Endothelial cell (in vitro differentiated cells): ENCODE data around the gene ZNF430. TPM values are rescaled to one million over a fixed set of nuclear protein-coding genes. Genes with fewer than 3 reads are reported as not detected.

ENCODE experiments used
- DNase-seq: peaks from one replicate; pipeline ENCODE4 v3.0.0; 2021; ENCODE audit warnings: low spot score
- H3K27ac Mint-ChIP-seq: one replicate; pipeline ENCODE4 v1.8.0; 2021; ENCODE audit warnings: mixed read lengths, inconsistent platforms; ENCODE audit not compliant: unreplicated experiment
- H3K27me3 Mint-ChIP-seq: one replicate; pipeline ENCODE4 v1.8.0; 2021; ENCODE audit warnings: mild to moderate bottlenecking, moderate library complexity, mixed read lengths, inconsistent platforms; ENCODE audit not compliant: unreplicated experiment
- H3K36me3 Mint-ChIP-seq: one replicate; pipeline ENCODE4 v1.8.0; 2021; ENCODE audit warnings: mild to moderate bottlenecking, low read depth, mixed read lengths, inconsistent platforms; ENCODE audit not compliant: unreplicated experiment
- H3K4me1 Mint-ChIP-seq: one replicate; pipeline ENCODE4 v1.8.0; 2021; ENCODE audit warnings: mild to moderate bottlenecking, mixed read lengths, inconsistent platforms; ENCODE audit not compliant: unreplicated experiment
- H3K4me3 Mint-ChIP-seq: one replicate; pipeline ENCODE4 v1.8.0; 2021; ENCODE audit warnings: mild to moderate bottlenecking, mixed read lengths, inconsistent platforms; ENCODE audit not compliant: unreplicated experiment
- H3K9me3 Mint-ChIP-seq: one replicate; pipeline ENCODE4 v1.8.0; 2021; ENCODE audit warnings: mixed read lengths, inconsistent platforms; ENCODE audit not compliant: unreplicated experiment
- CTCF ChIP-seq: fragments of 200-600 bp; sonication (generic); IDR thresholded peaks from one replicate; pipeline ENCODE4 v1.5.0; 2021; ENCODE audit warnings: antibody characterized with exemption; ENCODE audit not compliant: unreplicated experiment
- total RNA-seq: library from RNA; stranded (reverse); fragmentation: NEBNext Ultra II Directional; extraction: Animal tissue kit (Norgen Biotek cat#: 25700); gene quantifications from one replicate; pipeline ENCODE4 v1.2.1, GENCODE V29; 2021; ENCODE audit not compliant: unreplicated experiment

Gene ZNF430
- total RNA-seq, 1 donor from 2014 or later = 11.5 TPM

- H3K36me3 Mint-ChIP-seq = peaks cover 27% of the 10 kb centered on the region
- peaks cover 22% of the 10 kb centered on the region for H3K4me1 Mint-ChIP-seq
- no peak for DNase-seq
- peaks cover 4% of the 10 kb centered on the region for H3K27me3 Mint-ChIP-seq
- no peak overlapping the region for H3K27ac Mint-ChIP-seq
- no peaks in the 10 kb centered on the region for H3K9me3 Mint-ChIP-seq
- TF ChIP-seq CTCF = no peak
- H3K4me3 Mint-ChIP-seq = no peak overlapping the region
These were observed 3.4 kb downstream of the ZNF430 start for GRCh38 chr19:21023901-21024300.

- H3K36me3 Mint-ChIP-seq = peaks cover 38% of the 10 kb centered on the region
- peak overlapping the region; percentile 24 for H3K4me3 Mint-ChIP-seq
- no peak for DNase-seq
- H3K27ac Mint-ChIP-seq = no peak overlapping the region
- H3K27me3 Mint-ChIP-seq = no peaks in the 10 kb centered on the region
- H3K4me1 Mint-ChIP-seq = peaks cover 6% of the 10 kb centered on the region
- TF ChIP-seq CTCF = no peak
- H3K9me3 Mint-ChIP-seq = no peaks in the 10 kb centered on the region
These were observed 8.5 kb downstream of the ZNF430 start for GRCh38 chr19:21028969-21029268.

- H3K27ac Mint-ChIP-seq = no peak overlapping the region
These were observed 24.6 kb downstream of the ZNF430 start for GRCh38 chr19:21045028-21045427.

GRCh38 chr19:21046489-21046888 lies 26.0 kb downstream of the ZNF430 start:
- no peaks in the 10 kb centered on the region for H3K27me3 Mint-ChIP-seq
- H3K9me3 Mint-ChIP-seq = no peaks in the 10 kb centered on the region
- TF ChIP-seq CTCF = no peak
- no peaks in the 10 kb centered on the region for H3K4me1 Mint-ChIP-seq
- H3K36me3 Mint-ChIP-seq = peaks cover 51% of the 10 kb centered on the region
- DNase-seq = no peak
- H3K27ac Mint-ChIP-seq = no peak overlapping the region
- H3K4me3 Mint-ChIP-seq = no peak overlapping the region

More at GRCh38 chr19:21045028-21045427, 24.6 kb downstream of the ZNF430 start:
- Mint-ChIP-seq H3K27me3 (no peaks in the 10 kb centered on the region), H3K9me3 (no peaks in the 10 kb centered on the region), H3K4me3 (peak overlapping the region; percentile 60), H3K36me3 (peaks cover 57% of the 10 kb centered on the region), H3K4me1 (no peaks in the 10 kb centered on the region)
- no peak for TF ChIP-seq CTCF
- DNase-seq = no peak

- no peak overlapping the region for H3K27ac Mint-ChIP-seq
- TF ChIP-seq CTCF = no peak
- no peaks in the 10 kb centered on the region for H3K27me3 Mint-ChIP-seq
- no peak for DNase-seq
- H3K36me3 Mint-ChIP-seq = peaks cover 48% of the 10 kb centered on the region
- no peak overlapping the region for H3K4me3 Mint-ChIP-seq
- H3K9me3 Mint-ChIP-seq = no peaks in the 10 kb centered on the region
- H3K4me1 Mint-ChIP-seq = no peaks in the 10 kb centered on the region
These were observed 27.3 kb downstream of the ZNF430 start for GRCh38 chr19:21047716-21048115.
